DOHH2 (cell line): ENCODE data around the gene DCAF6.

Source experiments
- H3F3A ChIP-seq: fragments of 200-600 bp; sonication (generic), shearing (Covaris generic); 2 replicates; pipeline ENCODE4 v1.6.0; 2016; ENCODE audit warnings: antibody characterized with exemption, mild to moderate bottlenecking; ENCODE audit not compliant: control insufficient read depth, insufficient read depth
- H3K27ac ChIP-seq: fragments of 200-600 bp; sonication (generic); 2 replicates; pipeline ENCODE4 v1.5.1; 2014; ENCODE audit warnings: low read depth, mild to moderate bottlenecking, low read length, moderate library complexity
- H3K27me3 ChIP-seq: fragments of 200-600 bp; sonication (generic); 2 replicates; pipeline ENCODE4 v1.6.1; 2014; ENCODE audit warnings: mild to moderate bottlenecking, low read length, mixed read lengths; ENCODE audit not compliant: control insufficient read depth
- H3K36me3 ChIP-seq: fragments of 200-600 bp; sonication (generic); 2 replicates; pipeline ENCODE4 v1.6.1; 2014; ENCODE audit warnings: mild to moderate bottlenecking, low read length, moderate library complexity, mixed read lengths; ENCODE audit not compliant: control insufficient read depth
- H3K4me1 ChIP-seq: fragments of 200-600 bp; sonication (generic); 2 replicates; pipeline ENCODE4 v1.6.1; 2014; ENCODE audit warnings: mild to moderate bottlenecking, low read length, mixed read lengths; ENCODE audit not compliant: control insufficient read depth
- H3K4me2 ChIP-seq: fragments of 200-600 bp; sonication (generic); 2 replicates; pipeline ENCODE4 v1.6.0; 2014; ENCODE audit warnings: mild to moderate bottlenecking, low read length, moderate library complexity
- H3K4me3 ChIP-seq: fragments of 200-600 bp; sonication (generic); 2 replicates; pipeline ENCODE4 v1.5.1; 2014; ENCODE audit warnings: mild to moderate bottlenecking, low read length, mixed read lengths
- H3K79me2 ChIP-seq: fragments of 200-600 bp; sonication (generic); 2 replicates; pipeline ENCODE4 v1.6.1; 2014; ENCODE audit warnings: mild to moderate bottlenecking, low read length, mixed read lengths; ENCODE audit not compliant: control insufficient read depth
- H3K9me2 ChIP-seq: fragments of 200-600 bp; sonication (generic); replicated peaks from 2 replicates; pipeline ENCODE4 v1.6.1; 2014; ENCODE audit warnings: mild to moderate bottlenecking, low read length, mixed read lengths; ENCODE audit not compliant: control insufficient read depth
- H3K9me3 ChIP-seq: fragments of 200-600 bp; sonication (generic); 2 replicates; pipeline ENCODE4 v1.6.1; 2014; ENCODE audit warnings: antibody characterized with exemption, low read length, mixed read lengths; ENCODE audit not compliant: control insufficient read depth, insufficient read depth
- H4K20me1 ChIP-seq: fragments of 200-600 bp; sonication (generic); 2 replicates; pipeline ENCODE4 v1.6.0; 2014; ENCODE audit warnings: low read depth, mild to moderate bottlenecking, antibody characterized with exemption, low read length, moderate library complexity; ENCODE audit not compliant: control insufficient read depth, insufficient read depth
- EZH2phosphoT487 ChIP-seq: fragments of 200-600 bp; sonication (generic); IDR thresholded peaks from 2 replicates; pipeline ENCODE4 v1.6.1; 2017; ENCODE audit warnings: borderline replicate concordance, mild to moderate bottlenecking, antibody characterized with exemption, low read length, moderate library complexity, mixed read lengths
- TF ChIP-seq, protein P1 (sequence below): fragments of 200-600 bp; sonication (generic); IDR thresholded peaks from one replicate; pipeline ENCODE4 v1.5.1; 2014; ENCODE audit warnings: antibody characterized with exemption, mild to moderate bottlenecking, low read depth, low read length; ENCODE audit not compliant: poor library complexity, severe bottlenecking

DCAF6 gene

GRCh38 chr1:168019407-168019806 is 82.9 kb downstream of the DCAF6 start:
- Histone ChIP-seq H3K4me2 (no peak overlapping the region), H3K4me1 (no peaks in the 10 kb centered on the region), H3K9me2 (no peaks in the 10 kb centered on the region), H3K27me3 (no peaks in the 10 kb centered on the region), H3K36me3 (peaks cover 24% of the 10 kb centered on the region), H3F3A (no peaks in the 10 kb centered on the region; the same call in 1 of the 2 replicates), H3K9me3 (no peaks in the 10 kb centered on the region), H3K27ac (no peak overlapping the region), H3K4me3 (no peak overlapping the region), H3K79me2 (no peaks in the 10 kb centered on the region), H4K20me1 (no peaks in the 10 kb centered on the region)
- TF ChIP-seq, protein P1, sequence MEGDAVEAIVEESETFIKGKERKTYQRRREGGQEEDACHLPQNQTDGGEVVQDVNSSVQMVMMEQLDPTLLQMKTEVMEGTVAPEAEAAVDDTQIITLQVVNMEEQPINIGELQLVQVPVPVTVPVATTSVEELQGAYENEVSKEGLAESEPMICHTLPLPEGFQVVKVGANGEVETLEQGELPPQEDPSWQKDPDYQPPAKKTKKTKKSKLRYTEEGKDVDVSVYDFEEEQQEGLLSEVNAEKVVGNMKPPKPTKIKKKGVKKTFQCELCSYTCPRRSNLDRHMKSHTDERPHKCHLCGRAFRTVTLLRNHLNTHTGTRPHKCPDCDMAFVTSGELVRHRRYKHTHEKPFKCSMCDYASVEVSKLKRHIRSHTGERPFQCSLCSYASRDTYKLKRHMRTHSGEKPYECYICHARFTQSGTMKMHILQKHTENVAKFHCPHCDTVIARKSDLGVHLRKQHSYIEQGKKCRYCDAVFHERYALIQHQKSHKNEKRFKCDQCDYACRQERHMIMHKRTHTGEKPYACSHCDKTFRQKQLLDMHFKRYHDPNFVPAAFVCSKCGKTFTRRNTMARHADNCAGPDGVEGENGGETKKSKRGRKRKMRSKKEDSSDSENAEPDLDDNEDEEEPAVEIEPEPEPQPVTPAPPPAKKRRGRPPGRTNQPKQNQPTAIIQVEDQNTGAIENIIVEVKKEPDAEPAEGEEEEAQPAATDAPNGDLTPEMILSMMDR = no peak
- no peak for TF ChIP-seq EZH2phosphoT487

DNA sequence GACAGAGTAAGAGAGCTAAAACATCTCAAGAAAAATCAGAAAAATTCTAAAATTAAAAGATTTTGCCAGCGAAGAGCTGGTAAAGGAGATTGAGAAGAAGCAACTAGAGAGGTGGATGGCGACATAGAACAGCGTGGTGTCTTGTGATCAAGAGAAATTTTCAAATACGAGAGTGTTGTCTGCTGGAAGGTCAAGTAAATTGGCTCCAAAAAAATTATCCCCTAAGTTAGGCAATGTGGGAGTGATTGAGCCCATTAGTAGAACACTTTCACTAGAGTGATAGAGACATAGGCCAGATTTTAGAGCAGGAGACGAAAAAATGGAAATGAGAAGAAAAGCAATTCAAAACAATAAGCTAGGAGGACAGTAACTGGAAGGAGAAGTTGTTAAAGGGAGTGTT is 94.7 kb downstream of the DCAF6 start:
- H3K9me3 ChIP-seq = no peaks in the 10 kb centered on the region
- no peaks in the 10 kb centered on the region for H3F3A ChIP-seq
- H3K27me3 ChIP-seq = no peaks in the 10 kb centered on the region
- TF ChIP-seq, protein P1 = no peak
- no peak overlapping the region for H3K4me2 ChIP-seq
- H3K79me2 ChIP-seq = no peaks in the 10 kb centered on the region
- H3K9me2 ChIP-seq = no peaks in the 10 kb centered on the region
- H3K27ac ChIP-seq = no peak overlapping the region
- peaks cover 12% of the 10 kb centered on the region for H3K4me1 ChIP-seq
- H3K4me3 ChIP-seq = no peak overlapping the region
- H4K20me1 ChIP-seq = no peaks in the 10 kb centered on the region
- H3K36me3 ChIP-seq = peaks cover 4% of the 10 kb centered on the region; the same call in 1 of the 2 replicates

DNA sequence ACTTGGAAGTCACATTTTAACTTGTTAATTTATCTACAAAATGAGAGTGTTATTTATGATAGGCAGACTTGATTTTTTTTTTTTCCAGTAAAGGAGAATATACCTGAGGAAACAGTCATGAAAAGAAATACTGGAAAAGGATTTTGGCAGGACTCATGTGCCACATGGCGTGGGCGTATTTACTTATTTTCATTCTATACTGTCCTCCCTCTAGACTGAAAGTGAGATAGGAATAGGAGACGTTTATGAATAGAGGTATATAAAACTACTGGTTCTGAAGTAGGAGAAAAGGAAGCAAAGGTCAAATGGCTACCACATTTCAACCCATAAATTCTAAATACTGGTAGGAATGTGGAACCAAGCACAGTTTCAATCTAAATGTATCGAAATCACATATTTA is 95.1 kb downstream of the DCAF6 start:
- Histone ChIP-seq H3K4me2 (no peak overlapping the region), H3K27me3 (no peaks in the 10 kb centered on the region), H3K4me3 (no peak overlapping the region), H3F3A (no peaks in the 10 kb centered on the region), H4K20me1 (no peaks in the 10 kb centered on the region), H3K36me3 (peaks cover 4% of the 10 kb centered on the region; the same call in 1 of the 2 replicates), H3K4me1 (peaks cover 12% of the 10 kb centered on the region), H3K27ac (no peak overlapping the region), H3K9me3 (no peaks in the 10 kb centered on the region), H3K79me2 (no peaks in the 10 kb centered on the region), H3K9me2 (no peaks in the 10 kb centered on the region)
- TF ChIP-seq EZH2phosphoT487 = no peak
- TF ChIP-seq, protein P1 = no peak

DNA sequence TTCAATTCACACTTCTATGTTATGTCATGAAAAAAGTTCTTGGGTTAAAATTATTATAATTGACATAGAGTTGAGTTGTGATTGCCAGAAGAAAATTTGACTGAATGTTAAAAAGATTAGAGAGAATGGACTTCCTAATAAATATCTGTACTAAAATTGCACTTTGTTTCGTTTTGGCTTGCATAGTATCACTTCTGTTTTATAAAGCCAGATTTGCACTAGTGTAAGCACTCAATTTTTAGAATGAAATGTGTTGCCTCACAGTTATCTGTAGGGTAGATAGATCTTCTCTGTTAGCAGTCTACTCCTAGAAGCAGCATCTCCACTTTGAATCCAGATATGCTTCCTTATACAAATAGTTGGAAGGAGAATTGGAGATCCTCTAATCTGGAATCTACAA is 95.5 kb downstream of the DCAF6 start:
- no peaks in the 10 kb centered on the region for H3K9me3 ChIP-seq
- H3K4me2 ChIP-seq = no peak overlapping the region
- no peaks in the 10 kb centered on the region for H3K27me3 ChIP-seq
- no peaks in the 10 kb centered on the region for H3K9me2 ChIP-seq
- peaks cover 12% of the 10 kb centered on the region for H3K4me1 ChIP-seq
- no peaks in the 10 kb centered on the region for H3F3A ChIP-seq
- H3K27ac ChIP-seq = no peak overlapping the region
- no peaks in the 10 kb centered on the region for H4K20me1 ChIP-seq
- TF ChIP-seq, protein P1 = no peak
- no peak for TF ChIP-seq EZH2phosphoT487
- H3K4me3 ChIP-seq = no peak overlapping the region
- peaks cover 4% of the 10 kb centered on the region; the same call in 1 of the 2 replicates for H3K36me3 ChIP-seq
- H3K79me2 ChIP-seq = no peaks in the 10 kb centered on the region
